Measurements from ENCODE around the gene ZMAT5.

ZMAT5 gene

GRCh38 chr22:29786031-29786430 lies 19.2 kb upstream of the ZMAT5 start:
- no peaks in the 10 kb centered on the region for H3K9me3 ChIP-seq (ENCODE audit: control insufficient read depth in 1 of 2, low read length in 2 of 2)
- no peak overlapping the region for H3K27ac ChIP-seq (ENCODE audit: low read length)
- no peak overlapping the region for H3K4me3 ChIP-seq (ENCODE audit: low read depth in 1 of 2, low read length in 2 of 2)
- H3K36me3 ChIP-seq (ENCODE audit: control insufficient read depth in 1 of 2, insufficient read depth in 2 of 2, low read length in 2 of 2), result peaks cover 22 to 35% of the 10 kb centered on the region in 2 donors
- H3K4me1 ChIP-seq (ENCODE audit: control insufficient read depth in 1 of 2, insufficient read depth in 2 of 2, low read length in 2 of 2), result peaks cover 8 to 22% of the 10 kb centered on the region in 2 donors
- no peaks in the 10 kb centered on the region for H3K27me3 ChIP-seq (ENCODE audit: low read depth, low read length)

- H3K4me1 ChIP-seq (ENCODE audit: control insufficient read depth in 1 of 2, insufficient read depth in 2 of 2, low read length in 2 of 2), result peaks cover 8 to 24% of the 10 kb centered on the region in 2 donors
- H3K9me3 ChIP-seq (ENCODE audit: control insufficient read depth in 1 of 2, low read length in 2 of 2), result no peaks in the 10 kb centered on the region
- no peaks in the 10 kb centered on the region for H3K27me3 ChIP-seq (ENCODE audit: low read depth, low read length)
- H3K36me3 ChIP-seq (ENCODE audit: control insufficient read depth in 1 of 2, insufficient read depth in 2 of 2, low read length in 2 of 2), result peaks cover 12 to 22% of the 10 kb centered on the region in 2 donors
- H3K4me3 ChIP-seq (ENCODE audit: low read depth in 1 of 2, low read length in 2 of 2), result no peak overlapping the region
- H3K27ac ChIP-seq (ENCODE audit: low read length), result peak overlapping the region; percentile 56
Measured at GRCh38 chr22:29784451-29785361, 17.9 kb upstream of the ZMAT5 start.

- peaks cover 8 to 24% of the 10 kb centered on the region in 2 donors for H3K4me1 ChIP-seq (ENCODE audit: control insufficient read depth in 1 of 2, insufficient read depth in 2 of 2, low read length in 2 of 2)
- H3K27me3 ChIP-seq (ENCODE audit: low read depth, low read length), result no peaks in the 10 kb centered on the region
- H3K36me3 ChIP-seq (ENCODE audit: control insufficient read depth in 1 of 2, insufficient read depth in 2 of 2, low read length in 2 of 2), result no peaks in the 10 kb centered on the region
- no peak overlapping the region for H3K4me3 ChIP-seq (ENCODE audit: low read depth in 1 of 2, low read length in 2 of 2)
- H3K27ac ChIP-seq (ENCODE audit: low read length), result peak overlapping the region; percentile 54
- no peaks in the 10 kb centered on the region for H3K9me3 ChIP-seq (ENCODE audit: control insufficient read depth in 1 of 2, low read length in 2 of 2)
Measured at GRCh38 chr22:29782061-29782845, 15.4 kb upstream of the ZMAT5 start.

- Histone ChIP-seq H3K36me3 (ENCODE audit: control insufficient read depth in 1 of 2, insufficient read depth in 2 of 2, low read length in 2 of 2) (no peaks in the 10 kb centered on the region), H3K4me3 (ENCODE audit: low read depth in 1 of 2, low read length in 2 of 2) (no peak overlapping the region), H3K9me3 (ENCODE audit: control insufficient read depth in 1 of 2, low read length in 2 of 2) (no peaks in the 10 kb centered on the region), H3K27me3 (ENCODE audit: low read depth, low read length) (no peaks in the 10 kb centered on the region), H3K27ac (ENCODE audit: low read length) (peak overlapping the region; percentile 65), H3K4me1 (ENCODE audit: control insufficient read depth in 1 of 2, insufficient read depth in 2 of 2, low read length in 2 of 2) (peaks cover 8 to 24% of the 10 kb centered on the region in 2 donors)
Measured at GRCh38 chr22:29780748-29781676, 14.2 kb upstream of the ZMAT5 start.

GRCh38 chr22:29780220-29780619 lies 13.4 kb upstream of the ZMAT5 start:
- no peaks in the 10 kb centered on the region for H3K9me3 ChIP-seq (ENCODE audit: control insufficient read depth in 1 of 2, low read length in 2 of 2)
- H3K4me1 ChIP-seq (ENCODE audit: control insufficient read depth in 1 of 2, insufficient read depth in 2 of 2, low read length in 2 of 2), result peaks cover 8 to 24% of the 10 kb centered on the region in 2 donors
- no peak overlapping the region for H3K27ac ChIP-seq (ENCODE audit: low read length)
- no peaks in the 10 kb centered on the region for H3K27me3 ChIP-seq (ENCODE audit: low read depth, low read length)
- no peak overlapping the region for H3K4me3 ChIP-seq (ENCODE audit: low read depth in 1 of 2, low read length in 2 of 2)
- H3K36me3 ChIP-seq (ENCODE audit: control insufficient read depth in 1 of 2, insufficient read depth in 2 of 2, low read length in 2 of 2), result no peaks in the 10 kb centered on the region

GRCh38 chr22:29773233-29773632 lies 6.4 kb upstream of the ZMAT5 start:
- H3K27me3 ChIP-seq (ENCODE audit: low read depth, low read length), result no peaks in the 10 kb centered on the region
- H3K4me1 ChIP-seq (ENCODE audit: control insufficient read depth in 1 of 2, insufficient read depth in 2 of 2, low read length in 2 of 2), result peaks cover 3 to 14% of the 10 kb centered on the region in 2 donors
- H3K27ac ChIP-seq (ENCODE audit: low read length), result no peak overlapping the region
- H3K9me3 ChIP-seq (ENCODE audit: control insufficient read depth in 1 of 2, low read length in 2 of 2), result no peaks in the 10 kb centered on the region
- H3K4me3 ChIP-seq (ENCODE audit: low read depth in 1 of 2, low read length in 2 of 2), result no peak overlapping the region
- H3K36me3 ChIP-seq (ENCODE audit: control insufficient read depth in 1 of 2, insufficient read depth in 2 of 2, low read length in 2 of 2), result peaks cover 11 to 21% of the 10 kb centered on the region in 2 donors

GRCh38 chr22:29772170-29772641 lies 5.4 kb upstream of the ZMAT5 start:
- H3K4me3 ChIP-seq (ENCODE audit: low read depth in 1 of 2, low read length in 2 of 2), result no peak overlapping the region
- no peak overlapping the region for H3K27ac ChIP-seq (ENCODE audit: low read length)
- H3K27me3 ChIP-seq (ENCODE audit: low read depth, low read length), result no peaks in the 10 kb centered on the region
- H3K4me1 ChIP-seq (ENCODE audit: control insufficient read depth in 1 of 2, insufficient read depth in 2 of 2, low read length in 2 of 2), result peaks cover 9 to 20% of the 10 kb centered on the region in 2 donors
- peaks cover 11 to 21% of the 10 kb centered on the region in 2 donors for H3K36me3 ChIP-seq (ENCODE audit: control insufficient read depth in 1 of 2, insufficient read depth in 2 of 2, low read length in 2 of 2)
- H3K9me3 ChIP-seq (ENCODE audit: control insufficient read depth in 1 of 2, low read length in 2 of 2), result no peaks in the 10 kb centered on the region

GRCh38 chr22:29769723-29770321 lies 3.0 kb upstream of the ZMAT5 start:
- H3K4me1 ChIP-seq (ENCODE audit: control insufficient read depth in 1 of 2, insufficient read depth in 2 of 2, low read length in 2 of 2), result peaks cover 9 to 31% of the 10 kb centered on the region in 2 donors

GRCh38 chr22:29768052-29768693 lies 1.4 kb upstream of the ZMAT5 start:
- H3K27me3 ChIP-seq (ENCODE audit: low read depth, low read length), result no peaks in the 10 kb centered on the region
- H3K9me3 ChIP-seq (ENCODE audit: control insufficient read depth in 1 of 2, low read length in 2 of 2), result no peaks in the 10 kb centered on the region
- peaks cover 9 to 31% of the 10 kb centered on the region in 2 donors for H3K4me1 ChIP-seq (ENCODE audit: control insufficient read depth in 1 of 2, insufficient read depth in 2 of 2, low read length in 2 of 2)
- H3K36me3 ChIP-seq (ENCODE audit: control insufficient read depth in 1 of 2, insufficient read depth in 2 of 2, low read length in 2 of 2), result peaks cover 11 to 21% of the 10 kb centered on the region in 2 donors
- H3K4me3 ChIP-seq (ENCODE audit: low read depth in 1 of 2, low read length in 2 of 2), result peak overlapping the region; percentile 99 to 100
- H3K27ac ChIP-seq (ENCODE audit: low read length), result peak overlapping the region; percentile 95

More at GRCh38 chr22:29769723-29770321, 3.0 kb upstream of the ZMAT5 start:
- Histone ChIP-seq H3K36me3 (ENCODE audit: control insufficient read depth in 1 of 2, insufficient read depth in 2 of 2, low read length in 2 of 2) (peaks cover 11 to 21% of the 10 kb centered on the region in 2 donors), H3K27me3 (ENCODE audit: low read depth, low read length) (no peaks in the 10 kb centered on the region), H3K27ac (ENCODE audit: low read length) (no peak overlapping the region), H3K4me3 (ENCODE audit: low read depth in 1 of 2, low read length in 2 of 2) (no peak overlapping the region), H3K9me3 (ENCODE audit: control insufficient read depth in 1 of 2, low read length in 2 of 2) (no peaks in the 10 kb centered on the region)

Measured in muscle layer of duodenum (tissue), 2 donors.